ENCODE measurements around the gene NFKBIZ.

NFKBIZ gene

DNA sequence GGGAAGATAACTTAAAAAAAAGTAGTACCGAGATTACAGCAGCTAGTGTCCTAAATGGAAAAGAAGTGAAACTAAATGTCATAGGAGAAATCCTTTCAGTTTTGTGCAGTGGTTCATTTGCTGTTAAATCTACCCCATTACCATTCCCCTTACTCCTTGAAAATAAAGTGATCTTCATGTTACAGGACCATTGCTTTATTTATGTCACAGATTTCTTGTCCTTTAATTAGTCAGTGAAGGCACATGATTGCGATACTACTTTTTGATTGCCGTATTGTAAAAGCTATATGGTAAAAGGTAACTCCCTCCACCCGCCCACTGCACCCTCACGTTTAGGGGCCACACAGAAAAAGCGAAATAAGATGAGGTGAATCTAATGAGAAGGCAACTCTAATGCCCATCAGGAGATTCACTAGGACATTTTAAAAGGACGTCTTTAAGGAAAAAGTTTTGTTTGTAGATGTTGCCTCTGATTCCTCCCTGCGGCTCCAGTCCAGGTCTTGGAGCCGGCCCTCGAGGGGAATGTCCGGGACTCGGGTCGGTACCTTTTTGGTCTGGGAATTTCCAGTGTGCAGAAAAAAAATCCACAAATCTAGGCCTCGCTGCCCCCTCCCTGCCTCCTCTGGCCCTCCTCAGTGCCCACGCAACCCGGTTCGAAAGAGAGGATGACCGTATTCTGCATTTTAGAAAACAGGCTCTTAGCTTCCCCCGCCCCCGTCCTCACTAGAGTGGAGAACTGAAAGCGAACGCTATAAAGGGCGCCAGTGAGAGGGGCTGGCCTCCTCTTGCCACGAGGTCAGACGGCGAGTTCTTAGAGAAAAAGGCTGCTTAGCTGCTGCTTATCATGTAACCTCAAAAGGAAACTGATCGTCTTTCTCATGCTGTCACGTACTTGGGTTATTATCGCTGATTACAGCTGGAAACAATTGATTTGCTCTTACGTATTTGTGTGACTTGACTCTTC lies 21.8 kb upstream of the NFKBIZ start:
- peak; percentile 83 for DNase-seq (ENCODE audit: low read depth)

GRCh38 chr3:101828276-101828675 lies 21.0 kb upstream of the NFKBIZ start:
- DNase-seq (ENCODE audit: low read depth): no peak

GRCh38 chr3:101828691-101829436 lies 20.4 kb upstream of the NFKBIZ start:
- no peak for DNase-seq (ENCODE audit: low read depth)

- no peak for DNase-seq (ENCODE audit: low read depth)
Observed at GRCh38 chr3:101829437-101829830, 19.9 kb upstream of the NFKBIZ start.

GRCh38 chr3:101829874-101830273 lies 19.4 kb upstream of the NFKBIZ start:
- DNase-seq (ENCODE audit: low read depth): no peak

- DNase-seq (ENCODE audit: low read depth): no peak
Observed at GRCh38 chr3:101833446-101833974, 15.8 kb upstream of the NFKBIZ start.

DNA sequence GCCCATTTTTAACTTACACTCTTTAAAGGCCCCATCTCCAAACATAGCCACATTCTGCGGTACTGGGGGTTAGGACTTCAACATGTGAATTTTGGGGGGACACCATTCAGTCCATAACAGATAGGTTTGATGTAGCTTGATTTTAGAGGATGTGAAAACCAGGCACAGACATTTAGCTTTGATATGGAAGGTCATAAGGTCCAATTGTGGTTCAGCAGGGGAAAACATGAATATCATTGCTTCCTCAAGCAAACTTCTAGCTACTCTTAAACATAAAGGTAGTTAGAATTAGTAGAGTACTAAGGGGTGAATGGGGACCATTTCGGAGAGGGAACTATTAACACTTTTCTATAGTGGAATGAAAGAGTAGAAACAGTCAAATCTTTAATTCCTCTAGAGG lies 13.6 kb upstream of the NFKBIZ start:
- DNase-seq (ENCODE audit: low read depth): no peak

DNA sequence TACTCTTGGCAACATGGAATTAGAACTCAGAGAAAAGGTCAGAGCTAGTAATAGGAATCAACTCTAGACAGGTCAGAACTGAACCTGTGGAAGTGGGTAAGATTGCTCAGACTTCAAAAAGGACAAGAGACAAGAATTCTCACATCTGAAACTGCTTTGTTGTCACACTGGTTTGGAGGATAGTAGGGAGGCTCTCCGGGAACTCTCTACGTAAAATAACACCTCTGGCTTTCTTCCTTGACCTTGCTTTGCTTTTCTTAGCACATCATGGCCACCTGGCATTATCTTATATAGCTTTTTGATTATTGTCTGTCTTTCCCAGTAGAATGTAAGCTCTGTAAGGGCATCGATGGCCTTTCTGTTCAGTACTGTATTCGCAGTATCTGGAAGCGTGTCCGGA lies 13.2 kb upstream of the NFKBIZ start:
- DNase-seq (ENCODE audit: low read depth): no peak

- DNase-seq (ENCODE audit: low read depth): no peak
Observed at GRCh38 chr3:101836652-101837598, 12.4 kb upstream of the NFKBIZ start.

- no peak for DNase-seq (ENCODE audit: low read depth)
Observed at GRCh38 chr3:101838691-101839090, 10.6 kb upstream of the NFKBIZ start.

GRCh38 chr3:101840066-101840465 lies 9.2 kb upstream of the NFKBIZ start:
- DNase-seq (ENCODE audit: low read depth): no peak

GRCh38 chr3:101842245-101842934 lies 6.9 kb upstream of the NFKBIZ start:
- DNase-seq (ENCODE audit: low read depth): no peak

GRCh38 chr3:101842935-101843330 lies 6.4 kb upstream of the NFKBIZ start:
- DNase-seq (ENCODE audit: low read depth): no peak

- no peak for DNase-seq (ENCODE audit: low read depth)
Observed at GRCh38 chr3:101845425-101845824, 3.9 kb upstream of the NFKBIZ start.

GRCh38 chr3:101846709-101847108 lies 2.6 kb upstream of the NFKBIZ start:
- no peak for DNase-seq (ENCODE audit: low read depth)

GRCh38 chr3:101847328-101847727 lies 2.0 kb upstream of the NFKBIZ start:
- DNase-seq (ENCODE audit: low read depth): no peak

- no peak for DNase-seq (ENCODE audit: low read depth)
Observed at GRCh38 chr3:101848326-101848725, 988 bp upstream of the NFKBIZ start.

DNA sequence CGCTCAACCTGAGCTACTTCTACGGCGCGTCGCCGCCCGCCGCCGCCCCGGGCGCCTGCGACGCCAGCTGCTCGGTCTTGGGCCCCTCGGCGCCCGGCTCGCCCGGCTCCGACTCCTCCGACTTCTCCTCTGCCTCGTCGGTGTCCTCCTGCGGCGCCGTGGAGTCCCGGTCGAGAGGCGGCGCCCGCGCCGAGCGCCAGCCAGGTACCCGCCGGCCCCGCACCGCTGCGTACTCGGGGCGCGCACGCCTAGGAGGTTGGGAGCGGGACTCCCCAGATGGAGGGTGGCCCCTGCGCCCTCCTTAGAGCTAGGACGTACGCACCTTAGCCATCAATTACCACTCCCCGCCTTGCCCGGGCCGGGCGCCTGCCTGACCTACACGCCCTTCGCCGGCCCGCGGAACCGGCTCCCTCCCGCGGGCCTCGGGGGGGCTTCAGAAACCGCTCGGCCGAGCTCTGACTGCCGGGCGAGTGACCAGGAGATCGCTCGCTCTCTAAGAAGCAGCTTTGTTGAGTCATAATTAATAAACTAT lies 466 bp downstream of the NFKBIZ start:
- peak; percentile 36 for DNase-seq (ENCODE audit: low read depth)

DNA sequence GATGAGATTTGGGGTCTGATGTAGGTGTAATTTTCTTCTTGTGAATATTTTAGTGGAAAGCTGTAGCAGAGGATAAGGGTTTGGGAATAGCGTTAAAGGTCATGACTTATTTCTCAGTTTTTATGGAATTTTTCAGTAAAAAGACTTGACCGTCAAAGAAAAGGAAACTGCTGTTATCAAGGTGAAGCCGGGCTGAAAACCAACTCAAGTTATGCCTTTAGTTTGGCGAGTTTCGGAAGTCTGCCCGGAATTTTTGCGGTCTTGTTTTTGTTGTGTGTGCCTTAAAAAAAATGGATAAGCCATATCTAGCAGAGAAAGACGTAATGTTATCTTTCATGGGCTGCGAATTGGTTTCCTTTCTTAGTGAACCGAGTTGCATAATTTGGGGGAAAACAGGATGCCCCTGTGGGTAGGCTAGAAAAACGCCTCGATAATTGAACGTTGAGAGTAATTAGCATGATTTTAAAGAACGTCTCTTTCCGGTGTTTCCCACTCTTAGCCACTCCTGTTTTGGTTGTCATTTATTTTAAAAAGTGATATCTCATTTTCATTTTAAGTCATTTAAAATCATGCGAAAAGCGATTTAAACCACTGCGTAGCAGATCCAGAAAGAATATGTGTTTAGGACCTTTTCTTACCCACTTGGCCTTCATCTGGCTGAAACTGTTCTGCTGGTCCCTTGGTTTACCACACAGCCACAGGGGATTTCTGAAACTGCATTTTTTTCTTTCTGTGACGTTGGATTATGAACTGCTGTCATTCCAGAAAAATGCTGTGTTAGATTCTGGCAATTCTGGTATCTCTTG lies 1.1 kb downstream of the NFKBIZ start:
- peak; percentile 24 for DNase-seq (ENCODE audit: low read depth)

All from stimulated activated CD8-positive, alpha-beta memory T cell treated with anti-CD3 and anti-CD28 coated beads, Interleukin-4, amount 100 ng/mL, for 24 hours (primary cell).